GM21528 (cell line): Measurements from ENCODE around the gene MAP4K3.
"Not testable (repeated sequence)": the region's sequence is repeated elsewhere in the genome, so short reads cannot be mapped to it uniquely, and the experiment has no call there.

Source experiments
- ATAC-seq: cut with Tn5 transposase; IDR thresholded peaks from one replicate; pipeline ENCODE4 v1.9.1; 2021; ENCODE audit warnings: mild to moderate bottlenecking, moderate library complexity; ENCODE audit not compliant: unreplicated experiment, low FRiP score

MAP4K3 gene

GRCh38 chr2:39378968-39379367 lies 58.1 kb downstream of the MAP4K3 start:
- no peak for ATAC-seq

GRCh38 chr2:39377226-39377939 lies 59.7 kb downstream of the MAP4K3 start:
- ATAC-seq: peak; percentile 75

- ATAC-seq: no peak
These were observed 61.2 kb downstream of the MAP4K3 start for GRCh38 chr2:39375917-39376316.

GRCh38 chr2:39373181-39373802 lies 63.8 kb downstream of the MAP4K3 start:
- ATAC-seq: no peak

- ATAC-seq: no peak
These were observed 67.0 kb downstream of the MAP4K3 start for GRCh38 chr2:39370101-39370500.

- no peak for ATAC-seq
These were observed 68.2 kb downstream of the MAP4K3 start for GRCh38 chr2:39368846-39369245.

GRCh38 chr2:39368376-39368775 lies 68.7 kb downstream of the MAP4K3 start:
- no peak for ATAC-seq

GRCh38 chr2:39362595-39362994 lies 74.5 kb downstream of the MAP4K3 start:
- ATAC-seq: no peak

GRCh38 chr2:39361511-39361910 lies 75.6 kb downstream of the MAP4K3 start:
- ATAC-seq: no peak

GRCh38 chr2:39360342-39360741 lies 76.7 kb downstream of the MAP4K3 start:
- ATAC-seq: not testable (repeated sequence)

- ATAC-seq: no peak
These were observed 77.5 kb downstream of the MAP4K3 start for GRCh38 chr2:39359453-39360038.

GRCh38 chr2:39356922-39357639 lies 80.0 kb downstream of the MAP4K3 start:
- no peak for ATAC-seq

GRCh38 chr2:39350658-39351057 lies 86.4 kb downstream of the MAP4K3 start:
- ATAC-seq: no peak

- ATAC-seq: no peak
These were observed 98.6 kb downstream of the MAP4K3 start for GRCh38 chr2:39338502-39338901.

GRCh38 chr2:39335930-39336329 lies 101.2 kb downstream of the MAP4K3 start:
- no peak for ATAC-seq

- ATAC-seq: no peak
These were observed 102.1 kb downstream of the MAP4K3 start for GRCh38 chr2:39334978-39335377.

- ATAC-seq: no peak
These were observed 102.6 kb downstream of the MAP4K3 start for GRCh38 chr2:39334529-39334928.

GRCh38 chr2:39326644-39327043 lies 110.4 kb downstream of the MAP4K3 start:
- no peak for ATAC-seq

GRCh38 chr2:39325966-39326365 lies 111.1 kb downstream of the MAP4K3 start:
- no peak for ATAC-seq

- ATAC-seq: not testable (repeated sequence)
These were observed 115.7 kb downstream of the MAP4K3 start for GRCh38 chr2:39321056-39322035.
